Motor neuron (in vitro differentiated cells): Measurements from ENCODE around the gene ARHGAP42. TPM values are rescaled to one million over a fixed set of nuclear protein-coding genes. Genes with fewer than 3 reads are reported as not detected.

Experiments used
- ATAC-seq, 8 experiments: fragments of 200-7000 bp; cut with Tn5 transposase; replicated peaks in 6 of 8; 2 replicates each; pipeline ENCODE4 v1.8.0; 2021; ENCODE audit warnings: mild to moderate bottlenecking in 8 of 8, moderate library complexity in 8 of 8
- H3K27ac ChIP-seq, 2 donors: fragments of 250-450 bp; sonication (Bioruptor Pico); 2 replicates each; pipeline ENCODE4 v1.9.0; 2021; ENCODE audit warnings: antibody characterized with exemption in 2 of 2, mild to moderate bottlenecking in 2 of 2, moderate library complexity in 1 of 2
- H3K4me1 ChIP-seq, 2 donors: fragments of 250-450 bp; sonication (Bioruptor Pico); replicated peaks in 1 of 2; 2 replicates each; pipeline ENCODE4 v1.6.1; 2021; ENCODE audit warnings: antibody characterized with exemption in 2 of 2, mild to moderate bottlenecking in 2 of 2, moderate library complexity in 1 of 2
- H3K4me3 ChIP-seq, 5 donors: fragments of 250-450 bp; sonication (Bioruptor Pico); 2 replicates each; pipeline ENCODE4 v1.9.0; 2021; ENCODE audit warnings: antibody characterized with exemption in 5 of 5, mild to moderate bottlenecking in 5 of 5, moderate library complexity in 4 of 5
- whole genome bisulfite sequencing, 10 experiments: fragments of 450-650 bp; shearing (Covaris generic); methylation state at CpG; one replicate each; pipeline ENCODE4 v1.0.0; 2022; 5-methylcytosine and 5-hydroxymethylcytosine counted together
- in situ Hi-C, 9 experiments: fragments of 400-800 bp; cut with MboI; loops; one replicate each; pipeline ENCODE4 v1.15.0; 2021; ENCODE audit warnings: low sequenced_read_pairs in 9 of 9, low pct_unique_long_range_greater_than_20kb in 2 of 9; ENCODE audit not compliant: unreplicated experiment in 9 of 9
- total RNA-seq, 8 experiments: library from RNA; unstranded; fragments of 300-600 nt; gene quantifications; 2 replicates each; pipeline versions ENCODE4 v1.2.3 to v1.2.4, GENCODE V29; 2022

The ARHGAP42 gene
- total RNA-seq, 8 experiments from 2014 or later, result 2.7 to 29.7 (median 10.0) TPM

DNA sequence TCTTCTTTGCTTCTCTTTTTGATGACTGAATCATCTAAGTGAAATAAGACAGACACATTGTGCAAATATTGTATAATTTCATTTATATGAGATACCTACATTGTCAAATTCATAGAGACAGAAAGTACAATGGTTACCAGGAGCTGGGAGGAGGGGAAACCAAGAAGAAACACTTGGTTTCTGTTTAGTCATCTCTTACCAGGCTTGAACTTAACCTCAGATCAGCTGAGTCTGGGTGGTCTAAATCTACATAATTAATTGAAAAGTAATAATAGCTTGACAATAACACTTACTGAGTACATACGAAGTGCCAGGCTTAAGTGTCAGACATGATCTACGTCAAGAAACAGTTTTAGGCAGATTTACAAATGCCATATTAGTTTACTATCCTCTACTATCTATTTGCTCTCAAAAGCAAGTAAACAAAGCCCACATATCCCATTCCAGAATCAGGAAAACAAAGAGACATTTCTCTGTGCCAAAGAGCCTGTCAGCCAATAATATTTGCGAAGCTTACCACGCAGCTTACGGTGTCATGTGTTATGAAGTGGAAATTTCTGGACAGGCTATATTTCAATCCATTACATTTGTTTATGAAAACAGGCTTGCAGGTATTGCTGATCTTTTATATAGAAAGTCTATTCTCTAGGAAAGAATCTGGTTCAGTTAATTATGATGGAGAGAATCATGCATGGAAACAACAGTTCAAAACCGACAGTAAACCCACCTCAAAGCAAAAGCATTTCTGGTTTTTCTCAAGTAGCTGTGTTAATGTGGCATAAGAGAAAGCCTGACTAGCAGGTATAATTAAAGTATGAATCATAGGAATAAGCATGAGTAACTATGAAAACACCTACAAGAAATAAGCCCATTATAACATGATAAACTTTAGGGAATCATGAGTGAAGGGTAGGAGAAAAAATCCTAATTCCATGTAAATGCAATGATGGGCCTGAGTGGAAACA is 2.7 kb upstream of the ARHGAP42 start:
- Histone ChIP-seq H3K27ac (no peak overlapping the region), H3K4me3 (no peak overlapping the region), H3K4me1 (peaks cover 2 to 7% of the 10 kb centered on the region in 2 donors)
- ATAC-seq, result no peak
- in situ Hi-C loops, result loop anchor here in 3 of 9 experiments (25.0 kb wide), 2 partner anchors 178 to 253 kb away; no protein-coding TSS in a partner anchor
- WGBS, 10 experiments, result 48 to 78% (median 73%) methylated on average over 2 to 6 of the region's 6 CpGs

DNA sequence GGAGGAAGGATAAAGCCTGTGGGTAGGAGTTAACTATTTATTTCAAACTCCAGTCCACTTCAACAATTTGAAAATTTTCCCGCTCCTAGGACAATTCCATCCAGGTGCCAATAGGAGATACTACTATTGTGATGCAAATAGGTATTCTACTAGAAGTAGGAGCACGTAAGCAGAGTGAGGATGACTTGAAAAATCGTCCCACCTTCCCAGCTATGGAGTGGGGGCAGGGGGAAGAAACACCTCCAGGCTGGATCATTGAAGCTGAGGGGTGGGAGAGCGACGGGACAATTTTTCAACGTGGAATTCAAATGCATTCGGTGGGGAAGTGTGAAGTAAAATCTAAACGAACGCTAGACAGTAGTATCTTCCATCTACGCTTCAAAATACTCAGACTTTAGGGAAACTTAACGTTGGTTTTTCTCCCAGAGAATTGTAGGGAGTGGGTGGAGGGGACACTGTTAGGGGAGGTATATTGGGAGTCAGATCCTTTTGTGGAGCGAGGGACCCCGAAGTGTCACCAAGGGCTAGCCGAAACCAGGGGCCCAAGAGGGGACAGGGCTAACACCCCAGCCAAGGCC is 523 bp upstream of the ARHGAP42 start:
- WGBS, 10 experiments, result 30 to 90% (median 35%) methylated on average over 2 to 9 of the region's 14 CpGs; no CpG with 5 or more reads in 1 of the 10 experiments
- no peak for ATAC-seq
- H3K27ac ChIP-seq, result no peak overlapping the region
- peak overlapping the region; percentile 60 to 94 (median 75) for H3K4me3 ChIP-seq
- in situ Hi-C loops, result loop anchor here in 3 of 9 experiments (25.0 kb wide), 2 partner anchors 176 to 251 kb away; no protein-coding TSS in a partner anchor
- peaks cover 4 to 7% of the 10 kb centered on the region in 2 donors for H3K4me1 ChIP-seq

DNA sequence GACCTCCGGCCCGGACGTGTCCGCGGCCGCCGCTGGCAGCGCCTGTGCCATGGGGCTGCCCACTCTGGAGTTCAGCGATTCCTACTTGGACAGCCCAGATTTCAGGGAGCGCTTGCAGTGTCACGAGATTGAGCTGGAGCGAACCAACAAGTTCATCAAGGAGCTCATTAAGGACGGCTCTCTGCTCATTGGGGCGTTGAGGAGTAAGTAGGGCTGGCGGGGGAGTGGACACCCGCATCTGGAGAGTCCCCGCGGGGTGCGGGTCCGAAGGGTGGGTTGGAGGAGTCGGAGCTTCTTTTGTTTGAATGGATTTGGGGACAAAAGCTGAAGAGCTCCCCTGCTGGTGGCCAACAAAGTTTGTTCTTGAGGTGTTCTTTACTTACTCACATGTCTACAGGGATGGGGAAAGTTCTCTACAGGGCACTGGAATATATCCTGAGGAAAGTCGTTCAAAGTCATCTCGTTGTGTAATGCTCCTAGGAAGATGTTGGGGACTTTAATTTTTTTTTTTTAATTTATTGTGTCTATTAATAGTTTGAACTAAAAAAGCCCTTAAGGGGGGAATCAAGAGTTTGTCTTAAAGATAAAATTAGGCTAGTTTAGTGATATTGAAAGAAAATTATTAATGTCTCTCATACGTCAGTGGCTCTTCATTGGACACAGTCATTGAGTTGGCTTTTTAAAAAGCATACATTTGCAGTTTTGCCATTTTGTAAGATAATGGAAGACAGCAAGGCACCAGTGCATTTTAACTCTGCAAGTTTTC is 725 bp downstream of the ARHGAP42 start:
- ATAC-seq, result peak; percentile 63 to 75 (median 70)
- Histone ChIP-seq H3K4me3 (peak overlapping the region; percentile 60 to 94 (median 75)), H3K27ac (no peak overlapping the region), H3K4me1 (peaks cover 4 to 7% of the 10 kb centered on the region in 2 donors)
- in situ Hi-C loops, result loop anchor here in 3 of 9 experiments (25.0 kb wide), 2 partner anchors 174 to 249 kb away; no protein-coding TSS in a partner anchor
- WGBS, 10 experiments, result 0 to 2% (median 0%) methylated on average over 1 to 12 of the region's 24 CpGs

DNA sequence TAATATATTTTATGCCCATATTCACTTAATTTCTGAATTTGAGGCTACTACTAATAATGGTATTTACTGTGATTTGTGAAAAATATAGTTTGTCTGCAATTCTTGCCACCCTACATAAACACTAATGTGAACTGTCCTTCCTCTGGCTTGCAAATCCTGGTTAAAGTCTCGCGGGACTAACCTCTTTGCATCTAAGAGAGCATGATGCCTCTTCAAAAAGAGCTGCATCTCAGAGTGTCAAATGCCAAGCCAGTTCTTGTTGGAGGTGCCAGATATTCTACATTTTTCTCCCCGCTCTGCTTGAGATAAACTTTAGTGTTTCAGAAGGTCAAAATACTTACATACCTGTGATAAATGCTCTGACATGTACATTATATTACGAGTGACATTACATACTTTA is 2.1 kb downstream of the ARHGAP42 start:
- H3K4me1 ChIP-seq, result peaks cover 4 to 7% of the 10 kb centered on the region in 2 donors
- no peak overlapping the region for H3K27ac ChIP-seq
- no peak overlapping the region for H3K4me3 ChIP-seq
- in situ Hi-C loops, result loop anchor here in 3 of 9 experiments (25.0 kb wide), 2 partner anchors 173 to 248 kb away; no protein-coding TSS in a partner anchor
- 55 to 100% (median 96%) methylated on average over 1 to 4 of the region's 4 CpGs; no CpG with 5 or more reads in 1 of the 10 experiments for WGBS, 10 experiments
- no peak for ATAC-seq

DNA sequence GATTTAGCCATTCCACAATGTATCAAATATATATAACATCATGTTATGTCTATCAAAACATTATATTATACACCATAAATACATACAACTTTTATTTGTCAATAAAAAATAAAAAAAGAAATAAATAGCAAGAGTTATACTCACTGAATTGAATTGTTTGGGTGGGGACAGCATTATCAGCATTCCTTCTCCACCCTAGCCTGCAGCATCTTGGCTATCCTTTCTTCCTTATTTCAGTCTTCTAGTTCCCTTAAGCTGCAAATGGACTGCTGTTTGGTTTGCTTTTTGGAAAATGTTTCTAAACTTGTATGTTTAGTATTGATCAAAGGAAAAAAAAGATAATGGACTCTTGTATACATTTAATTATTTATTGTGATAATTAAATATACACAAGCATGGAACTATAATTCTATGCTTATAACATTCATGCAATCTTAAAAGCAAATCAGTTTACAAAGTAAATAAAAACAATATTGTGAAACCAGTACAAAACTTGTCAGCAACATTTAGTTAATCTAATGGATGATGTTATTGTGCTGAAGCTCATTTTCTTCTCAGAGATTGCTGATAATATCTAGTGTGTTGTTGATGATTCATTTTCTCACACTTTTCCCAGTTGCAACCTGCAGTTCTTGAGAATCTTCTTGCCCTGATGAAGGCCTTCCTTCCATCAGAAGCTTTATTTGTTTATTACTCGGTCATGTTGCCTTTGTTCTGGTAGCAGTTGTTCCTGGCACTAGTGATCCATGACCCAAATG is 5.0 kb downstream of the ARHGAP42 start:
- Histone ChIP-seq H3K4me1 (peaks cover 4 to 7% of the 10 kb centered on the region in 2 donors), H3K27ac (no peak overlapping the region), H3K4me3 (no peak overlapping the region)
- 0 to 86% (median 39%) methylated on average over 1 of the region's 1 CpG; no CpG with 5 or more reads in 4 of the 10 experiments for WGBS, 10 experiments
- ATAC-seq, result peak in 3 of 8 experiments; percentile 6 to 31 (median 13)
- in situ Hi-C loops, result loop anchor here in 3 of 9 experiments (25.0 kb wide), 2 partner anchors 170 to 245 kb away; no protein-coding TSS in a partner anchor

DNA sequence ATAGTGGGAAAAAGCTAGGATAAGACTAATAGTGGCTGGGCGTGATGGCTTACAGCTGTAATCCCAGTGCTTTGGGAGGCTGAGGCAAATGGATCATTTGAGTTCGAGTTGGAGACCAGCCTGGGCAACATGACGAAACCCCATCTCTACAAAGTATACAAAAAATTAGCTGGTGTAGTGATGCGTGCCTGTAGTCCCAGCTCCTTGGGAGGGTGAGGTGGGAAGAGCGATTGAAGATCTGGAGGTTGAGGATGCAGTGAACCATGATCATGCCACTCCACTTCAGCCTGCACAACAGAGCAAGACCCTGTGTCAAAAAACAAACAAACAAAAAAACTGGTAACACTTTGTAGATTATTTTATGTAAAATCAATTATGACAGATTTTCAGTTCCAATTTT is 8.8 kb downstream of the ARHGAP42 start:
- WGBS, 10 experiments, result 43 to 100% (median 95%) methylated on average over 1 to 5 of the region's 5 CpGs
- Histone ChIP-seq H3K4me3 (no peak overlapping the region), H3K4me1 (no peaks in the 10 kb centered on the region), H3K27ac (no peak overlapping the region)
- no peak for ATAC-seq
- in situ Hi-C loops, result loop anchor here in 3 of 9 experiments (25.0 kb wide), 2 partner anchors 166 to 241 kb away; no protein-coding TSS in a partner anchor

DNA sequence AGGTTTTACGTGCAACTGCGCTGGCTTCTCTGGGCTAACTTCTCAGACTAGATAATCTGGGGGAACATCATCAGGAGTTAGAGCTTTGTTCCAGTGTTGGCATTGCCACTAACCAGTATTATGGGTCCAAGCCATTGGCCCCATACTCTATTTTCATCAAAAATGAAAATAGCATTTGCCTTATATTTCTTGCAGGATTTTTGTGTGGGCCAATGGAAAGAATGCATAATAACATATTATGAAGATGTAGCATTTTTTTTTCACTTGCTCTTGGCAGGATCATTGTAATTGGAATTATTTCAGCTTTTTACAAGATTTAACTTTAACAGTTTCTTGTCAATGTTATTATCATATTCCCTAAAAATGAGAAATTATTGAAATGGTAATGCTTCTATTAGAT is 16.1 kb downstream of the ARHGAP42 start:
- in situ Hi-C loops, result no loop called here
- 94 to 100% (median 100%) methylated on average over 2 of the region's 2 CpGs; no CpG with 5 or more reads in 4 of the 10 experiments for WGBS, 10 experiments

DNA sequence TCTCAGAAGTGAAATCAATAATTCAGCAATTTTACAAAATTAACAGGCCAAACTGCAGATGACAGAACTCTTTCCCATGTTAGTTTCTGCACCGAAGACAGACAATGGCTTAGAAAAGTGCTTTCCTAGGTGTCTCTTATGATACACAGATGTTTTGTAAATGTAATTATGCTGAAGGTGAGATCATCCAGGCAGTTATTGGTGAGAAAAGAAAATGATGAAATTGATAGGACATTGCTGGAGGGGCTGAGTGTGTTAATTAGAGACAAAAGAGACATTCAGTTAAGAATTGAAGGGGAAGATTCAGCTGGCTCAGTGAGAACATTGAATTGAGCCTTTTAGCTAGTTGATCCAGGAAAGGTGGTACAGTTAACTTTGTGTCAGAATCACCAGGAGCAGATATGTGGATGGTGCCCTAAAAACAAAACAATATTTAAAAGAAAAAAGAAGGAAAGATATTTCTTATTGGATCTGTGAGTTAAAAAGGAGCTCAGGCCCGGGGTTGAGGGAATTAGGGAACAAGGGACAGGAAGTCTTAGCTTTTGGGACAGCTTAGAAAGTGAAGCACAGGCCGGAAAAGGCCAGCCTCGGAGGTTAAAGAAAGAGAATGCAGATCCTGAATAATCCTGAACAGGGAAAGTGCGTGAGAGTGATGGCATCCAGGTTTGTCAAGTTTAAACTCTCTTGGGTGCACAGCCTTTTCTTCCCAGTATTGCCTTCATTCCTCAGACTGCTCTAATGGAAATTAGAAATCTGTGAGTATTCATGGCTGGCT is 16.9 kb downstream of the ARHGAP42 start:
- Histone ChIP-seq H3K4me3 (no peak overlapping the region), H3K4me1 (peaks cover 3 to 14% of the 10 kb centered on the region in 2 donors), H3K27ac (peak overlapping the region in 1 of 2 donors; percentile 39)
- in situ Hi-C loops, result no loop called here
- ATAC-seq, result peak in 7 of 8 experiments; percentile 40 to 84 (median 61)
- 40 to 100% (median 79%) methylated on average over 2 to 5 of the region's 5 CpGs; no CpG with 5 or more reads in 1 of the 10 experiments for WGBS, 10 experiments

More for the DNA sequence above, 16.1 kb downstream of the ARHGAP42 start:
- Histone ChIP-seq H3K27ac (no peak overlapping the region), H3K4me3 (no peak overlapping the region), H3K4me1 (peaks cover 3 to 14% of the 10 kb centered on the region in 2 donors)
- no peak for ATAC-seq

DNA sequence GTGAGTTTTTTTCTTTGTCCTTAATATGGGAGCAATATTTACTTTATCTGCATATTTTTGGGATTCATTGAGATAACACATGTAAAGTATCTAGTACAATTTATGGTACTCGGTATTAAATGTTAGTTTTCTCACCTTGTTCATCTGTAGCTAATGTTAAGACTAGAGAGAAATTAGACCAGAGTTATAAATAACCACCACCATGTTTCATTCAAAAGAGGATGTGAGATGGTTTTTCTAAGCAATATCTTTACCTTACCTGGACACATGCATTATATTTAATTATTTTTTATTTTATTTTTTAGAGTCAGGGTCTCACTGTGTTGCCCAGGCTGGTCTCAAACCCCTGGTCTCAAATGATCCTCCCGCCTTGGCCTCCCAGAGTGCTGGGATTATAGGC is 18.4 kb downstream of the ARHGAP42 start:
- H3K4me3 ChIP-seq, result no peak overlapping the region
- H3K4me1 ChIP-seq, result peaks cover 6 to 17% of the 10 kb centered on the region in 2 donors
- 72 to 100% (median 93%) methylated on average over 1 to 2 of the region's 2 CpGs; no CpG with 5 or more reads in 1 of the 10 experiments for WGBS, 10 experiments
- in situ Hi-C loops, result no loop called here
- ATAC-seq, result no peak
- H3K27ac ChIP-seq, result no peak overlapping the region

DNA sequence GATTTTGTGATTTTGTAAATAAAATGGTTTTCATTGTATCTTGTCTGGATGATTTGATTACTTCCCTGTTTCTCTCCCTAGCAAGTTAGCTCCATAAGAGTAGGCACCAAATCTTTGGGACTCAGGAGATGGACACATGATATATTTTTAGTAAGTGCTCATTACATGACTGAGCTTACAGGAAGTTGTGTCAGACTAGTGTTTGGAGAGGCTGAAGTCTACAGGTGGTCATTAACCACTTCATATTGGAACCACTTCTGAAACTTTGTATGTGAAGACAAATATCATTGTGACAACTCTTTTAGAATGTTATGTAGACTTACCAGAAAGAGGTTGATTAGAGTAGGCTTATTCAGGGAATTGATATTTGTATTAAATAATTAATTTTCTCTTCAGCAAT is 19.1 kb downstream of the ARHGAP42 start:
- no peak for ATAC-seq
- H3K4me1 ChIP-seq, result peaks cover 6 to 17% of the 10 kb centered on the region in 2 donors
- H3K27ac ChIP-seq, result no peak overlapping the region
- H3K4me3 ChIP-seq, result no peak overlapping the region
- in situ Hi-C loops, result no loop called here

DNA sequence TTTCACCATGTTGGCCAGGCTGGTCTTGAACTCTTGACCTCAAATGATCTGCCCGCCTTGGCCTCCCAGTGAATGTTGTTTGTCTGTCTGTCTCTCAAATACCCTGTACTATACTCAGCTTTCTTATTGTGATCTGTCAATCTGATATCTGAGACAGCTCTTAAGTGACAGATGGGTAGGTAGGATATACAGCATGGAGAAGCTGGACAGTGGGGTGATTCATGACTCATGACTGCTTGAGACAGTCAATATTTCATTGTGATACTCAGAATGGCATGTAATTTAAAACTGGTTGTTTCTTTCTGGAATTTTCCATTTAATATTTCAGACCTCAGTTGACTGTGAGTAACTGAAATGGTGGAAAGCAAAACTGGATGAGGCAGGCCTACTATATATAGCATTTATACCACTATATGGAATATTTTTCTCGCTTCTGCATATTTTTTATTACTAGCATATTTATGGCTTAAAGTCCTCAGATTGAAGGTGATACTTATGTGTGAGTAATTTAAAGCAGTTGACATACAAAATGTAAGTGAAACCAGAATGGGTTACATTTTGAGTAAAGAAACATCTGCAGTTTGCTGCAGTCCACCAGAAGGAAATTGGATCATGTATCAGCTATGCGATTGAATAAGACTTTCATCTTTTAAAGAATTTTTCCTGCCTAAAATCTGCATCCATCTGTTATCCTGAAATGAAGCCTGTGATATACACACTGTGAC is 22.3 kb downstream of the ARHGAP42 start:
- in situ Hi-C loops, result no loop called here
- Histone ChIP-seq H3K4me1 (peaks cover 3 to 4% of the 10 kb centered on the region in 2 donors), H3K27ac (no peak overlapping the region), H3K4me3 (no peak overlapping the region)
- WGBS, 10 experiments, result 10 to 100% (median 76%) methylated on average over 1 to 3 of the region's 3 CpGs
- ATAC-seq, result peak in 7 of 8 experiments; percentile 28 to 90 (median 79)
